ENCODE measurements around the gene EXOC3L4.

DNA sequence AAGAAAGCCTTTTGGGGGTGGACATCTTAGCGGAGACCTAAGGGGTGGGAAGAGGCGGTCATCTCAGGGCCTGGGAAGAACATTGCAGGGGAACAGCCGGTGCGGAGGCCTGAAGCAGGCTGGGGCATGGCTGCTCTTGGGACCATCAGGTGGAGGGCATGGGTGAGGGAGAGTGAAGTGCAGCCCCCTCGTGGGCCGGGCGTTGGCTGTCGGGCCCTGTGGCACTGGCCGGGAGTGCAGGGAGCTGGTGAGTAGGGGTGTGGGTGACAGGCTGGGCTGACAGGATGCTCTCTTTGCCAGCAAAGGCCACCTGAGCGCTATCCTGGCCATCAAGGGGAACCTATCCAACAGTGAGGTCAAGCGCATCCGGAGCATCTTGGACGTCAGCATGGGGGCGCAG lies 40.4 kb downstream of the EXOC3L4 start:
- TF ChIP-seq POLR2A (IDR thresholded peaks at IDR 0.05; ENCODE audit: low read length) = no peak
- no peak for TF ChIP-seq GATA1 (IDR thresholded peaks at IDR 0.05; ENCODE audit: low read depth, low read length)
